ENCODE results near the gene B4GALT3. TPM values are rescaled to one million over a fixed set of nuclear protein-coding genes. Genes with fewer than 3 reads are reported as not detected.

The B4GALT3 gene
- total and polyA plus RNA-seq, 12 donors, result 21.9 to 38.8 (median 29.8) TPM

DNA sequence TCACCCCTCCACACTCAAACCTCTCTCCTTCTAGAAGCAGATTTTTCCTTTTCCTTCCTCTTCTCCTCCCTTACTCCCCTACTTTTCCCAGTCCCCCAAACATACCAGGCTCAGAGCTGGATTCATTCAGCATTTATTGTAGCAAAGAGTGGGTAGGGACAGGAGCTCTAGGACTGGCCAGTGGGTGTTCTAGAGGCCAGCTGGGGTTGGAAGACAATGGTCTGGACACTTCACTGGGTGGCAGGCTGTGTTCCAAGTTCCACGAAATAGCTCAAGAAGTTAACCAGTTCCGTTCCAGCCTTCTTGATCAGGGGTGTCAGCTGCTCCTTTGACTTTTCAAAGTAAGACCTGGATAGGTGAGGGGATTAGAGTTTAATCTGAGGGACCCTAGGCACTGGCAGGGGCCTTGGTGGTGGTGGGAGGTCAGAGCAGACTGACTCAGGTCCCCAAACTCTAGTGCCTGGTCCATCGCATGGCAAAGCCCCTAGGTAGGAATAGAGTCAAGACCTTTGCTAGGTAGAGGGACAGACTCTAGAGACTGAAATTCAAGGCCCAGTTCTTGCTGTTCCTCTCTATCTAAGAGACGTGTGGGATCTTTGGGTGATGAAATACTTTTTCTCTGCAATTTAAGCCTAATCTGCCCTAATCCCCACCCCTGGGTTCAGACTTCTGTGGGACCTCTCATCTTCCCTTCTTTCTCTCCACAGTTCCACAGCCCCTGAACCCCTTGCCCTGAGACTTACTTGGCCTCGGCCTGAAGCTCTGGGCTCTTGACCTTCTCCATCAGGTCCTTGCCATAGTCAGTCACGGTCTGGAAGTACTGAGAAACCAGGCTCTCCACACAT is 45.1 kb upstream of the B4GALT3 start:
- TF ChIP-seq, protein P1, sequence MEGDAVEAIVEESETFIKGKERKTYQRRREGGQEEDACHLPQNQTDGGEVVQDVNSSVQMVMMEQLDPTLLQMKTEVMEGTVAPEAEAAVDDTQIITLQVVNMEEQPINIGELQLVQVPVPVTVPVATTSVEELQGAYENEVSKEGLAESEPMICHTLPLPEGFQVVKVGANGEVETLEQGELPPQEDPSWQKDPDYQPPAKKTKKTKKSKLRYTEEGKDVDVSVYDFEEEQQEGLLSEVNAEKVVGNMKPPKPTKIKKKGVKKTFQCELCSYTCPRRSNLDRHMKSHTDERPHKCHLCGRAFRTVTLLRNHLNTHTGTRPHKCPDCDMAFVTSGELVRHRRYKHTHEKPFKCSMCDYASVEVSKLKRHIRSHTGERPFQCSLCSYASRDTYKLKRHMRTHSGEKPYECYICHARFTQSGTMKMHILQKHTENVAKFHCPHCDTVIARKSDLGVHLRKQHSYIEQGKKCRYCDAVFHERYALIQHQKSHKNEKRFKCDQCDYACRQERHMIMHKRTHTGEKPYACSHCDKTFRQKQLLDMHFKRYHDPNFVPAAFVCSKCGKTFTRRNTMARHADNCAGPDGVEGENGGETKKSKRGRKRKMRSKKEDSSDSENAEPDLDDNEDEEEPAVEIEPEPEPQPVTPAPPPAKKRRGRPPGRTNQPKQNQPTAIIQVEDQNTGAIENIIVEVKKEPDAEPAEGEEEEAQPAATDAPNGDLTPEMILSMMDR (IDR thresholded peaks at IDR 0.05), result no peak
- TF ChIP-seq POLR2A (IDR thresholded peaks at IDR 0.05), result no peak
- H3K4me1 ChIP-seq (replicated peaks in 1 of 2), result peaks cover 5 to 18% of the 10 kb centered on the region in 2 donors
- no peak for DNase-seq
- H3K9me3 ChIP-seq (replicated peaks in 1 of 3), result no peaks in the 10 kb centered on the region
- no peak overlapping the region for H3K27ac ChIP-seq
- 67 to 78% (median 77%) methylated on average over 6 of the region's 6 CpGs for WGBS, 4 donors
- H3K27me3 ChIP-seq, result no peaks in the 10 kb centered on the region
- intact Hi-C loops (cut with DNase I), result loop anchor here in 1 of 2 donors (10.0 kb wide), 2 partner anchors 72 to 152 kb away; no protein-coding TSS in a partner anchor
- no peaks in the 10 kb centered on the region for H3K36me3 ChIP-seq (replicated peaks in 1 of 2)
- H3K4me3 ChIP-seq, result no peak overlapping the region

DNA sequence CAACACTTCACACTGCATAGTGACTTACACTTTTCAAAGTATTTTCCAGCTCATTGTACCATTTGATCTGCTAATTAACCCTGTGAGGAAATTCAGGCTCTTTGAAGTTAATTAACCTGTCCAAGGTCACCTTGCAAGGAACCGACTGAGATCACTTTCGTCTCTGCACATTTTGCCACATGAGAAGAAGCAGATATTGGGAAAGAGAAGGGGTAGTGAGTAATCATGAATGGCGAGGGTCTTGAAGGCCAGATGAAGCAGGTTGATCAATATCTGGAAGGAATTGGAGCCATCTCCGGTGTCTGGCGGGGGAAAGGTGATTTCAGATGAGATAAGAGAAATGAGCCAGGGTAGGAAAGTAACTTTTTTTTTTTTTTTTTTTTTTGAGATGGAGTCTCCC is 42.7 kb upstream of the B4GALT3 start:
- H3K27me3 ChIP-seq, result no peaks in the 10 kb centered on the region
- H3K27ac ChIP-seq, result no peak overlapping the region
- peak in 1 of 7 donors; percentile 4 for DNase-seq
- peaks cover 0 to 9% of the 10 kb centered on the region in 2 donors for H3K4me1 ChIP-seq (replicated peaks in 1 of 2)
- TF ChIP-seq, protein P1 (IDR thresholded peaks at IDR 0.05), result no peak
- TF ChIP-seq POLR2A (IDR thresholded peaks at IDR 0.05), result no peak
- H3K36me3 ChIP-seq (replicated peaks in 1 of 2), result peaks cover 0 to under 1% of the 10 kb centered on the region in 2 donors
- no peaks in the 10 kb centered on the region for H3K9me3 ChIP-seq (replicated peaks in 1 of 3)
- H3K4me3 ChIP-seq, result no peak overlapping the region
- WGBS, 4 donors, result 44 to 63% (median 55%) methylated on average over 5 of the region's 5 CpGs
- intact Hi-C loops (cut with DNase I), result loop anchor here in 1 of 2 donors (10.0 kb wide), 2 partner anchors 75 to 155 kb away; no protein-coding TSS in a partner anchor

DNA sequence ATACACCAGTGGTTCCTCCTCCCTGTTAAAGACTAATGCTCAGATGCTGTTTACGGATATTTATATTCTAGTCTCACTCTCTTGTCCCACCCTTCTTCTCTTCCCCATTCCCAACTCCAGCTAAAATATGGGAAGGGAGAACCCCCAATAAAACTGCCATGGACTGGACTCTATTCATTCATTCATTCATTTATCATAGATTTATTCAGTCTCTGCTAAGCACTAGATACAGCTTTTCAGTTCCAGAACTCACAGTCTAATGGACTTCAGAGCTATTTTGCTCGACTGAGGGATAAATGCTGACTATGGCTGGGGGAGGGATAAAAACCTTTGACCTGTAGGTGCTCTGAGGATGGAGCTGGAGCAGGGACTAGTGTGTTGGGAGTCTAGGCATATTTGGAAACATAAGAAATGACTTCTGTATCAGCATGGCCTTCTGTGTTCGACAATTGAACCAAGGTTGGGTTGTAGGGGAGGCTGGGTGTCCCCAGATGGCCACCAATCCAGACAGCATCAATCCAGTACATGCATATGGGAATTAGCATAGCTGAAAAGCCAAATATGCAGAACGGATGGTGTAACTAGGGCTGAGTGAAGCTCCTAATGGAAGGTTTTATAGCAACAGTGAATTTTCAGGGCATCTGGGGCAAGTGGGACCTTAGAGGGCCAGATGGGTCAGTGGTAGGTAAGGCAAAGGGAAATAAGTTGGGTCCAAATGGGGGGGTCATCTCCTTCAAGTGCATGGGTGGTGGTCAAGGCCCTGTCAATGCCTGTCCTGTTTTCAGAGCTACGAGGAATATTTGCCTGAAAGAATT is 42.0 kb upstream of the B4GALT3 start:
- H3K9me3 ChIP-seq (replicated peaks in 1 of 3), result no peaks in the 10 kb centered on the region
- peaks cover 0 to 8% of the 10 kb centered on the region in 2 donors for H3K36me3 ChIP-seq (replicated peaks in 1 of 2)
- H3K27ac ChIP-seq, result no peak overlapping the region
- intact Hi-C loops (cut with DNase I), result no loop called here
- TF ChIP-seq, protein P1 (IDR thresholded peaks at IDR 0.05), result no peak
- no peak for TF ChIP-seq POLR2A (IDR thresholded peaks at IDR 0.05)
- no peak overlapping the region for H3K4me3 ChIP-seq
- no peaks in the 10 kb centered on the region for H3K27me3 ChIP-seq
- DNase-seq, result peak in 1 of 7 donors; percentile 3
- WGBS, 4 donors, result 81 to 90% (median 87%) methylated on average over 5 of the region's 5 CpGs
- peaks cover 0 to 8% of the 10 kb centered on the region in 2 donors for H3K4me1 ChIP-seq (replicated peaks in 1 of 2)
